Stomach smooth muscle (tissue), 2 donors: ENCODE data around the gene PEX1.
"Not testable (repeated sequence)": the region's sequence is repeated elsewhere in the genome, so short reads cannot be mapped to it uniquely, and the experiment has no call there.

Source experiments
- H3K27ac ChIP-seq: one replicate; pipeline ENCODE4 v1.7.0; 2013; ENCODE audit warnings: mild to moderate bottlenecking, low read length, inconsistent platforms
- H3K27me3 ChIP-seq, 2 donors: one replicate each; pipeline ENCODE4 v1.7.0; 2013; ENCODE audit warnings: low read length in 2 of 2; ENCODE audit not compliant: insufficient read depth in 2 of 2, control insufficient read depth in 1 of 2
- H3K36me3 ChIP-seq, 2 donors: one replicate each; pipeline ENCODE4 v1.7.0; 2013; ENCODE audit warnings: low read length in 2 of 2; ENCODE audit not compliant: control insufficient read depth in 2 of 2, insufficient read depth in 2 of 2
- H3K4me1 ChIP-seq: one replicate; pipeline ENCODE4 v1.7.0; 2013; ENCODE audit warnings: low read length; ENCODE audit not compliant: control insufficient read depth, insufficient read depth
- H3K4me3 ChIP-seq, 2 donors: one replicate each; pipeline ENCODE4 v1.7.0; 2013; ENCODE audit warnings: low read length in 2 of 2
- H3K9ac ChIP-seq, 2 donors: one replicate each; pipeline ENCODE4 v1.7.0; 2013; ENCODE audit warnings: low read length in 2 of 2, mild to moderate bottlenecking in 1 of 2
- H3K9me3 ChIP-seq, 2 donors: one replicate each; pipeline ENCODE4 v1.7.0; 2013; ENCODE audit warnings: low read length in 2 of 2; ENCODE audit not compliant: control insufficient read depth in 2 of 2
- donor health status: healthy.
- donor health status: Pancreatic carcinoma.

PEX1 gene

GRCh38 chr7:92545116-92545515 lies 16.8 kb upstream of the PEX1 start:
- not testable (repeated sequence) for H3K27ac ChIP-seq, H3K9me3 ChIP-seq, H3K9ac ChIP-seq, H3K4me3 ChIP-seq, H3K36me3 ChIP-seq, H3K27me3 ChIP-seq, H3K4me1 ChIP-seq

- H3K9ac ChIP-seq, H3K36me3 ChIP-seq, H3K4me3 ChIP-seq, H3K9me3 ChIP-seq, H3K27me3 ChIP-seq, H3K4me1 ChIP-seq, H3K27ac ChIP-seq: not testable (repeated sequence)
Measured at GRCh38 chr7:92543542-92543941, 15.2 kb upstream of the PEX1 start.

- no peak overlapping the region for H3K4me3 ChIP-seq
- H3K36me3 ChIP-seq = peaks cover 46 to 50% of the 10 kb centered on the region in 2 donors
- no peaks in the 10 kb centered on the region for H3K9me3 ChIP-seq
- peaks cover 2% of the 10 kb centered on the region for H3K4me1 ChIP-seq
- no peaks in the 10 kb centered on the region for H3K27me3 ChIP-seq
- no peak overlapping the region for H3K27ac ChIP-seq
- no peak overlapping the region for H3K9ac ChIP-seq
Measured at GRCh38 chr7:92534572-92534971, 6.3 kb upstream of the PEX1 start.

- Histone ChIP-seq H3K36me3 (peaks cover 16 to 23% of the 10 kb centered on the region in 2 donors), H3K27ac (peak overlapping the region; percentile 86), H3K9ac (peak overlapping the region; percentile 84 to 97), H3K9me3 (no peaks in the 10 kb centered on the region), H3K27me3 (no peaks in the 10 kb centered on the region), H3K4me1 (peaks cover 9% of the 10 kb centered on the region), H3K4me3 (peak overlapping the region; percentile 97)
Measured at GRCh38 chr7:92528958-92529264, 591 bp upstream of the PEX1 start.

- Histone ChIP-seq H3K27ac (peak overlapping the region; percentile 77), H3K4me3 (peak overlapping the region; percentile 83 to 88), H3K4me1 (peaks cover 9% of the 10 kb centered on the region), H3K36me3 (peaks cover 6 to 13% of the 10 kb centered on the region in 2 donors), H3K9me3 (no peaks in the 10 kb centered on the region), H3K9ac (peak overlapping the region; percentile 86 to 90), H3K27me3 (no peaks in the 10 kb centered on the region)
Measured at GRCh38 chr7:92527300-92528187, 776 bp downstream of the PEX1 start.

- Histone ChIP-seq H3K4me3 (no peak overlapping the region), H3K36me3 (peaks cover 0 to 6% of the 10 kb centered on the region in 2 donors), H3K9ac (no peak overlapping the region), H3K4me1 (peaks cover 7% of the 10 kb centered on the region), H3K27ac (no peak overlapping the region), H3K27me3 (no peaks in the 10 kb centered on the region), H3K9me3 (no peaks in the 10 kb centered on the region)
Measured at GRCh38 chr7:92523110-92523509, 5.2 kb downstream of the PEX1 start.

- Histone ChIP-seq H3K36me3 (peaks cover 11 to 16% of the 10 kb centered on the region in 2 donors), H3K27ac (no peak overlapping the region), H3K4me1 (no peaks in the 10 kb centered on the region), H3K27me3 (no peaks in the 10 kb centered on the region), H3K9me3 (no peaks in the 10 kb centered on the region), H3K9ac (no peak overlapping the region), H3K4me3 (no peak overlapping the region)
Measured at GRCh38 chr7:92520024-92520423, 8.3 kb downstream of the PEX1 start.

- Histone ChIP-seq H3K27me3 (no peaks in the 10 kb centered on the region), H3K27ac (no peak overlapping the region), H3K9ac (no peak overlapping the region), H3K36me3 (peaks cover 13 to 16% of the 10 kb centered on the region in 2 donors), H3K4me3 (no peak overlapping the region), H3K4me1 (no peaks in the 10 kb centered on the region), H3K9me3 (no peaks in the 10 kb centered on the region)
Measured at GRCh38 chr7:92517631-92518030, 10.7 kb downstream of the PEX1 start.

- Histone ChIP-seq H3K9me3 (no peaks in the 10 kb centered on the region), H3K27ac (no peak overlapping the region), H3K27me3 (no peaks in the 10 kb centered on the region), H3K9ac (no peak overlapping the region), H3K36me3 (peaks cover 13 to 16% of the 10 kb centered on the region in 2 donors), H3K4me1 (no peaks in the 10 kb centered on the region), H3K4me3 (no peak overlapping the region)
Measured at GRCh38 chr7:92513167-92513902, 15.0 kb downstream of the PEX1 start.

GRCh38 chr7:92508946-92509345 lies 19.4 kb downstream of the PEX1 start:
- no peak overlapping the region for H3K4me3 ChIP-seq
- peaks cover 10 to 23% of the 10 kb centered on the region in 2 donors for H3K36me3 ChIP-seq
- no peak overlapping the region for H3K27ac ChIP-seq
- no peak overlapping the region for H3K9ac ChIP-seq
- H3K4me1 ChIP-seq = no peaks in the 10 kb centered on the region
- no peaks in the 10 kb centered on the region for H3K27me3 ChIP-seq
- no peaks in the 10 kb centered on the region for H3K9me3 ChIP-seq

GRCh38 chr7:92506363-92506762 lies 22.0 kb downstream of the PEX1 start:
- no peak overlapping the region for H3K4me3 ChIP-seq
- H3K36me3 ChIP-seq = peaks cover 10 to 28% of the 10 kb centered on the region in 2 donors

More at GRCh38 chr7:92506363-92506762, 22.0 kb downstream of the PEX1 start:
- Histone ChIP-seq H3K4me1 (no peaks in the 10 kb centered on the region), H3K27me3 (no peaks in the 10 kb centered on the region), H3K27ac (no peak overlapping the region), H3K9me3 (no peaks in the 10 kb centered on the region), H3K9ac (no peak overlapping the region)
